Measurements from ENCODE around the gene CTDSPL. TPM values are rescaled to one million over a fixed set of nuclear protein-coding genes. Genes with fewer than 3 reads are reported as not detected.

Gene CTDSPL
- polyA plus RNA-seq, 1 donor, result 102 TPM

DNA sequence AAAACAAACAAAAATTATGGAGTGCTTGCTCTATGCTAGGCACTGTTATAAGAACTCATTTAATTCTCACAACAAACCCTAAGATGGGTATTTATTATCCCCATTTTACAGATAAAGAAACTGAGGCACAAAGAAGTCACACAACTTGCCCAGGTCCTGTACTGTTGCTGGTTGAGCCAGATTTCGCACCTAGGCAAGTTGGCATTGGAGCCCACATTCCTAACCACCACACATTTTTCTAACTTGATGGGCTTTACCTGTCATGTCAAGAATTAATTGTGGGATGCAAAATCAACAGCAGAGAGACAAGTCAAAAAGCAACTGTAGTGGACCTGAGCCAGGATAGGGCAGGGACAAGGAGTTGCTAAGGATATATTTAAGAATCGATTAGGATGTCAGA is 81.0 kb downstream of the CTDSPL start:
- DNase-seq, result no peak

DNA sequence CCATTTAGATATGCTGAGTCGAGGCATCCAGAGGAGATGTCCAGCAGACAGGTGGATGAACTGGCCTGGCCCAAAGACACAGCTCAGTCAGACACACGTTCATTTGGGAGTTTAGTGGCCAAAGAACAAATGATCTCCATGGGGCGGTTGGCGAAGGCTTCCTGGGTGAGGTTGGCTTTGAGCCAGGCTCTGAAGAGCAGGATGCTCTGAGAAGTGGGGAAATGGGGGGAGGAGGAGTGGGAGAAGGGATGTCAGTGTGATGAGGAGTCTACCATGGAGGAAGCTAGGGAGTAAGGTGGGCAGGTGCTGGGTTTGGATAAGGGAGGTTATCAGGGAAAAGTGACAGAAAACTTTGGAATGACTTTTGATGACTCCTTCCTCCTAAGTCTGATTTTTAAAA is 81.4 kb downstream of the CTDSPL start:
- DNase-seq, result no peak

DNA sequence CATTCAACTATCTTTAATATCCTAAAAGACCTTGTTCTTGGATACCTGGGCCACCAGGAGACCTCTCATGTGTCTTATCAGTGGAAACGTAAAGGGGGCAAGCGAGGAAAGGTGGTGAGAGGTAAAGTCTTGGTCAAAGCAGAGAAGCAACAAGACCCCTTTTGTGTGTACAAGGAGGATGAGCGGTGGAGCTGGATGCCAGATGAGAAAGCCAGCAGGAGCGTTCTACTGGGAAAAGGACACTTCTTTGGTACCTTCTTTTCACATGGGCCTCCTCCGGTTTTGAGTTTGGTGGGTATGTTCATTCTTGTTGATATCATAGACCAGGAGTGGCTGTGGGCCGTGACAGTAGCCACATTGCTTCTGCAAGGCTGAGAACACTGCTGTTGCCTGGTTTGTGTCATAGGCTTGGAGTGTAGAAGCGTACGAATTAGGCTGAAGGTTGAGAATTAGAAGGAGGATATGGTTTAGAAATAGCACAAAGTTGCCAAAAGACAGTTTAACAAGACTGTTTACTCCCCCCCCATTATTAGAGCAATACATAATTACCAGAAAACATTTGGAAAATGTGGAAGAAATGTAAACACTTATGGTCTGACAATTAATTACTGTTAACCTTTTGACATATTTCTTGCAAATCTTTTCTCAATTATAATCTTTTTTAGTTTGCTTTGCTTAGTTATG is 82.1 kb downstream of the CTDSPL start:
- DNase-seq, result no peak

DNA sequence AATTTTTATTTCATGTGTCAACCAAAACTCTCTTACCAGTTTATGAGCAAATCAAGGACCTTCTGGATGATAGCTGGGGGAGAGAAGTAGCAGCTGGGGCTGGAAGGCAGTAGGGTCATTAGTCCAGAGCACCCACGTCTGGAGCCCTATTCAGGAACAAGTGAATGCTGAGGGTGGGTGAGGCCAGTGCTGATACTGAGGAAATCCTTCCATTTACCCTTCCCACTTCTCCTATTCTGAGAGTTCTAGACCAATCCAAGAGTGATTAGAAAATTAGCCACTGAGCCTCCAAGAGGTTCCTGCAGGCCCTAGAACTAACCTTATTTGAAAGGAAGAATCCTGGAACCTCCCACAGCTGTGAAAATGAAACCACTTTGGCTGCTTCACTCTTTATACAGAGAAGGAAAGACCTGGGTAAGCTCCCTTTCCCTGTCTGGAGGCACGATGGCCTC is 82.7 kb downstream of the CTDSPL start:
- DNase-seq, result no peak

DNA sequence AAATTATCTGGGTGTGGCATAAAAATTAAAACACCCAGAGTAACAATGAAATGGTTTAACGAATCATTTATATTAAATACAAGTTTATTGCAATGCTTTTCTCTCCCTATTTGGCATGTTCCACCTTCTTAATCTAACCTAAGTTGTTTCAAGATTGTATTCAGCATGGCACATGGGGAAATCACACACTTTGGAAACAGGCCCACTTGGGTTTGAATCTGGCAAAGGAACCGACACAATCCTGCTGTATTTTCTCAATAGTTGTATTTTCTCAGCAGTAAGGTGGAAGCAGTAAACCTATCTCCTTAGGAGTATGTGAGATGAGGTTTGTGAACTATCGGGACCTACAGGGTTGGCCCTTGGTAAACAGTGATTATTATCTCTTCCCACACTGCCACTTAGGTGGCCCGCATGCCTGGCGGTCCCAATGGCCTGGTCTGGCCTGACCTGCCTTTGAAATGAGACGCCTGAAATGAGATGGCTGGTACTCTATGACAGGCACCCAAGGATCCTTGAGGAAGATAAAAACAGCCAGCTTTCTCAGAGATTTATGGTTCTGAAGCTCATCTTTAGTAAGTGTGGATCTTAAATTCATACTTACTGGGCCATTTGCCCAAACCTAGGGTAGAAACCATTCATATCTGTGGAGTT is 83.6 kb downstream of the CTDSPL start:
- no peak for DNase-seq

DNA sequence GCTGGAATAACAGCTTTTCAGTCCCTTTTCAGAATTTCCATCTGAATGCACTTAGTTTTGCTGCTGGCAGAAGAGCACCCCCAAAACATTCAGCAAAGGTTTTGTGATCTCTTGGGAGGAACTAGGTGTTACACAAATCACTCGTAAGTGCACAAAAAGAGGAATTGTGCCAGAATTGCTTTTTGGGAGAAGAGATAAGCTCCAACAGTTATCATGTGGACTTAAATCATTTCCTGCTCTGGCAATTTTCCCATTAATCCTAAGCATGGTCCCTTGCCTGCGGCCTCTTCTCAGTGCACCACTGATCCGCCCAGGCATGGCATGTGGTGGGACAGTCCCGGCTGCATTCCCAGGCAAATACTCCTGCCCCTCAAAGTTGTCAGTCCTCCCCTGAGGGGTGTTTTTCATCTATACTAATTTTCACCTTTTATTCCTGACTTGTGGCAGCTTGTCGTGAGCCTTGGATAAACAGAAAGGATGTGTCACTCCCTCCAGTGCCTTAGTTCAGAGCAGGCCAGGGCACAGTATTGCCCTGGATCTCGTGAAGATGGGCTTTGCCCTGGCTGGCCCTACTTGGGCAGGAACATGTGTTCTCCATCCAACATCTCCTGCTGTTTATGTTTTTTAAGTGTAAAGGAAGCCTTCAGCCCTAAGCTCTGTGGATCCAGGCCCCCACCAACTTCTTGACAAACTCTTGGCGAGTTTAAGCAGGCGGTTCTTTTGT is 84.3 kb downstream of the CTDSPL start:
- no peak for DNase-seq

DNA sequence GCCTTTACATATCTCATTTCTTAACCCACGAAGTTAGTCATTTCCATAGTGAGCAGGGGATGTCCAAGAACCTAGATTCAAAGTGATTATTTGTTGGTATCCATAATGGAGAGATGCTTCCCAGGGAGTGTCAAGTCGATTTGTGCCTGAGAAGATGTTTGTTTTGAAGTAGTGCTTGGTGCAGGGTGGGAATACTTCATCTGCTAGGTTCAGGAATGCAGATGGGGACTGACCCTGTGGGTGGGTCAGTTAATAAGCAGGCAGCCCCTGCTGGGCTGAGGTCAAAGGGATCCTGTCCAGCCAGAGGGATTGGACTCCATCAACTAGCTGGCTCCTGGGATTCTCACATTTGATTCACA is 84.8 kb downstream of the CTDSPL start:
- DNase-seq, result no peak

DNA sequence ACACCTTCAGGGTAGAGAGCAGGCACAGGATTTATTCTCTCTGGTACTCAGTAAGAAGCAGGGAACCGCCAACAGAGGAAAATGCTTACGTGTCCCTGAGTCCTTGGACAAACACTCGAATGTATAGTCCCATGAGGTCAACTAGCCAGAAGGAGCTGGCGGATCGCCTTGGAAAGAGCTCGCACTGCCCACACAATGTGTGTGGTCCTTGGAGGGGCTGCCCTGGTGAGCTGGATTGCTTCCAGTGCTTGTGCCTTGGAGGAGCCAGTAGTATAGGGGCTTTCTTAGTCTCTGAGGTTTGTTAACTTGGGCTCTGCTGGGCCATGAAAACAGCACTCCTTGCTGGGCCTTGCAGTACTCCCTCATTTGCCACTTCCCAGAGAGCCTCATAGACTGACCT is 88.2 kb downstream of the CTDSPL start:
- DNase-seq, result no peak

DNA sequence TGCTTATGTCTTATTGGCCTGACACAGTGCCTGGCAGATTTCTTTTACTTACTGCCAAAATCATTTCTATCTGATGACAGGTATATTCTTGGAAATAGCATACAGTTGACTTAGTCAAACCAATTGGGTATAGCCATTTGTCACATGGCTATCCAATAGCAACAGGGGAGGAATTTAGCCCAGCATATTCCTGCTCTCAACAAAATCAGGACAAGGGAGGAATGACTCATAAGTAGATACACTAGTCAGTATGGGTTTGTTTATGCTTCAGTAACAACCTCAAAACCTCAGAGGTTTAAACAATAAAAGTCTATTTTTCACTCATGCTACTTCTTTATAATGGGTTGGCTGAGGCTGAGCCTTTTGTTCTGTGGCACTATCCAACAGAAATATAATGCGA is 90.9 kb downstream of the CTDSPL start:
- DNase-seq, result no peak

DNA sequence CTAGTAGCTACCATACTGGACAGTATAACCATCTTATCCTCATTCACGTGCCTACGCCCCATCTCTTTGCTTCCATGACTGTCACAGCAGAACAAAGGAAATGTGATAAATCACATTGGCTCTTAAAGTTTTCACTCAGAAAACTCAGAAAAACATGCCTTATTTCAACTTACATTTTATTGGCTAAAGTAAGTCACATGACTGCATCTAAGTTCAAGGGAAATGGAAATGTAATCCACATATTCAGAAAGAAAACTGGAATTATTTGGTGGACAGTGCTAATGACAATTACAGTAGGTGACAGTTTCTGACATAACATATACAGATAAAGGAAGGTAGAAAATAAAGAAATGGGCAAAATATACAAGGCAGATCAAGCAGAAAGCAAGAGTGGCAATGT is 91.5 kb downstream of the CTDSPL start:
- DNase-seq, result no peak

DNA sequence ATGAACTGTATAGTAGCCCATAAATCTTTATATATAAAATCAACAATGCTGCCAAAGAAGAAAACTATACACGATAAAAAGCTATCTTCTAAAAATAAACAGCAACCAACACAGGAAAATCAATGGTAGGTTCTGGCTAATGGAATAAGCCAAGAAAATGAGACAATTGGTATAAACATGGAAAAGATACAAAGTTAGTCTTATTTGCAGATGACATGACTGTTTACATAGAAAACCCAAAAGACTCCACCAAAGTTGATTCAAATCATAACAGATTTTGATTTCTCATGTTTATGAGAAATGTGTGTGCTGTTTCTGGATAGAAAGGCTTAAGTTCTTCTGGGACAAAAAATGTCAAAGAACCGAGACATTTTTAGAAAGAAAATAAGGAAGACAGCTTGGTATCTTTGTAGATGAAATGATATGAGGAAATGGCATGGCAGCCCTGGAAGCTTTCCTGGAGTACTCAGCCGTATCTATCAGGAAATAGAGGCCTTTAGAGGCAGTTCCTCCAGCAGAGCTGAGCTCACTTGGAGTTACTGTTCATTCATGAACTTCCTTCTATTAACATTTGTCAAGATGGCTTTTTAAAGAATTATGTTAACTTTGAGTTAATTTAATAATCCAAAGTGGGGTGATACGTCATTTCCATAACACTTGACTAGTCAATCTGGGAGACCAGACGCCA is 92.2 kb downstream of the CTDSPL start:
- DNase-seq, result no peak

DNA sequence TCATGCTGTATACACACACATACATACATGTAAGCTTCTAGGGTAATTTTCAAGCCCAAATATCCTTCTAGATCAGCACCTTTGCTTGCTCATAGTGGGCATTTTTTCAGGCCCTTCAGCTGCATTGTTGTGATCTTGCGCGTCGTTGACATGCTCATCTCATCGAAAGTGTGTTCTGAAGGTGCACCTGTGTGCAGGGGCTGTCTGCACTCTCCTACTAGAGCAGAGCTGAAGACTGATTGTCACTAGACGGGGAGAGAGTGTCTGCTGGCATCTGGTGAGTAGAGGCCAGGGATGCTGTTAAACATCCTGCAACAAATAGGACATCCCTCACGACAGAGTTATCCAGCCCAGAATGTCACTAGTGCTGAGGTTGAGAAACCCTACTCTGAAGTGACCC is 93.2 kb downstream of the CTDSPL start:
- DNase-seq, result no peak

DNA sequence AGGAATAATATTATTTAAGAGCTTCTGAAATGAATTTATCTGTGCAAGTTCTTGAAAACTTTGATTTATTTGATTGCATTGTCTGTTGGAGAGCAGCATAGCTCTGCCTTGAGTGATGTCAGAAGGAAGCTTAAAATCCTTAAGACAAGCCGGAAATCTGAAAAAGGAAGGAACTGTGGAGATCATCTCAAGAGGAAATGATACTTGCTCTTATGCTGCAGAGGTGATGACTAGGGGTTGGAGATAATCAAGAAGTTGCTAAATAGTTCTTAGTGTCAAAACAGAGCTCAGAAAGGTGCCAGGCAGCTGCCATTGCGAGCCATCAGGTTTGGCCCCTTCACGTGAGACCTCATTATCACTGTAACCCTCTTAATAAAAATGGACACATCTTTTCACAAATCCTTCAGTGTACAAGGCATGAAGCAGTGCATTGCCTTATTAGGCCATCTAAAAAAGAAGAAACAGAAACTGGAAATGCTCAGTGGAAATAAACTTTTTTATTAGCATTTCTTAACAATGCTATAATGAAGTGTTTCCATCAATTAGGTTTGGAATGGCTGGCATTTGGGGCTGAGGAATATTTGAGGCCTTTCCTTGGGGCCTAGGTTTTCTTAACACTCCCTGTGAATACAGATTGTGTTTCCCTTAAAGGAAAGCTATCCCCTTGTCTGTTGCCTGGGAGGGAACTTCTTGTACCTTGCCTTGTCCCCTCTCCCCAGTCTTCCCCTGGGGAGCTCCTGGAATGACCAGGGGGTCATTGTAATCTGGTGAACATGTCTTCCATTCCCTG is 94.4 kb downstream of the CTDSPL start:
- no peak for DNase-seq

DNA sequence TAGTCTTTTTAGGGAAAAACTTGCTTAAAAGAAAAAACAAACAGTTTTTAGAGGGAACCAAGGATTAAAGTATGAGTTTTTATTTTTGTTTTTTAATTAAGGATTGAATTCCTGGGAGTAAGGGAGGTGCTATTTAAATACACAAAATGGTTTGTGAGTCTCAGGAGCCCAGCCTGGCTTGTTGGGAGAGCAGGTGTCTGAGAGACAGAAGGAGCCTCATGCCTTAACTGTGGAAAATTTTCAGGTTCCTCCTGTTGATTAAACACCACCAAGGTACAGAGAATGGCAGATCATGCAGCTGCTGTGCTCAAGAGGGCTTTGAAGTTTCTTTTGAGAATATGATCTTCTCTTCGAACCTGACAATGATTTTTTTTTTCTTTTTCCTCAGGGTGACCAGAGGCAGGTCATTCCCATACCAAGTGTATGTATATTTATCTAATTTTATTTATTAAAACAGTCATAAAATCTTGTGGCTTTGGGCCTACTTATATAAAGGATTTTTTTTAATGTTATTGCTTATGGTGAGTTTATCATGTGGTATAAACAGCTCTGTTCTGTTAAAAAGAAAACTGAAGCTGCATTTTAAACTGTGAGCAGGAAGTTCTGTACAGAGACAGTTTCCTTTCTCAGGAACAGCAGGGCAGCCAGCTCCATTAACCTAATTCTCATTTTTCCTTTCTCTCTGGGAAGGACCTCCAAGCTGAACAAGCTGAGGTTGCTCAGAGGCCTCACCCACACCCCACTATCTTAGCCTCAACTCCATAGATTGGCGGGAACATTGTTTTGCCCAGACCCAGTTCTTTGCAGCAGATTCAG is 95.3 kb downstream of the CTDSPL start:
- no peak for DNase-seq

DNA sequence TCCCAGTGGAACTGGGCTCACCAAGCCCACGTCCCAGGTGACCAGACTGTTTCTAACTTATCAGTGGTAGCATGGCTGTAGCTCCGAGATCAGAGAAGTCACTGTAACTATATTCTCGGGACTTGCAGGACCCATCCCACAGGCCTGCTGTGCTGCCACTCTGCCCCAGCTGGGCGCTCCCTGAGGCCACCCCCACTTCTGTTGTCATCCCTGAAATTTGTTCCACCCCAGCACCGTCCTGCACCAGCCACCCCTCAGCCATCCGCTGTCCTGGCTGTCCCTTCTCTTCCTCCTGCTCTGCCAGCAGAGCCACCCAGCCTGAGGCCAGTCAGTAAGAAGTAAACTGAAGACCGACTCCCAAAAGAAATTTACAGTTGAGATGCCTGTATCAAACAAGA is 95.9 kb downstream of the CTDSPL start:
- DNase-seq, result no peak

DNA sequence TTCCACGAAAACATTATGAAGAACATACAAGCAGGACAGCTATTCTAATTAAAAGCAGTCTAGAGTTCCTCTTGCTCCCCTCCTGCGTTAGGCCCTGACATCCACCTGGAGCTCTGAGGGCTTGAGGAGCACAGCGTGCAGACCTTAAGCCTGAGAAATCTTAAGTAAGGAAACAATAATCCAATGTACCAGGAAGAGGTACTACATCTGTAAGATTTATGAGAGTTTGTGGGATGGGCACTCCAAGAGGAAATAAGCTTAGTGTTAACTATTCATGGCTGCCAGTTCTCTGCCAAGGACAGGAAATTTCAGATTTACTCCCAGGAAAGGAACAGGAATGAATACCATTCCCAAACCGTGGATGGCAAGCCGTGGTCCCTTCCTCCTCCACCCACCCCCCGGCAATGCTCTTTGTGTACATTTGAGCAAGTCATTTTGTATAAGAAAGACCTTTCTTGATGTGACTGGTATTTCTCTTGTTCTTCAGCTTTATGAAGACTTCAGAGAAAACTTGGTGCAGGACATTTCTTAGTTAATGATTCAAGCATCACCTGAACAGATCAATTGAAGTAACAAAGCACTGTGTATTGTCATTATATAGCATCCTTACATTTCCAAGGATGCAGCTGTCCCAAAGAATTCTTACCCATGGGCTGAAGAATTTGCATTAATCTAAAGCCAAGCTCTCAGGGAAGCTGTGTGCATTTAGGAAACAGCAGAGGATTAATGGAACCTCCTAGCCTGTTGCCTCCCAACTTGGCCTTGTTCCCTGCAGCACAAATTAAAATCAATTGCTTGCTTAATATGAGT is 100.1 kb downstream of the CTDSPL start:
- no peak for DNase-seq

DNA sequence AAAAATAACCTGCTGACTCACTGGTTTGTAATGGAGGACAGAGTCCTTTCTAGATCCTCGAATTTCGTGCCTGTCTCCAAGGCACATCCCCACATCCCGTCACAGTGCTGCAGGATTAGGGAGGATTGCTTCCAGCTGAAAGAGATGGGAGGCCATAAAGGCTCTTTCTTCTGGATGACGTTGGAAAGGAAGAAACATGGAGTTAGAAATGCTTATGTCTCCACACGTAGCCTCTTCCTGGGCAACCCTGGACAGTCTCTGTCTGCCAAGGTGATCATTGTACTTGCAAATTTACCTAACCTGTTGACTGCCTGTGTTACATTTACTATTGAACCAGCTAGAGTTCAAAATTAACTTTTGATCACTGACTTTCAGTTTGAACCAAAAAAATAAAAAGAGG is 101.3 kb downstream of the CTDSPL start:
- DNase-seq, result no peak

DNA sequence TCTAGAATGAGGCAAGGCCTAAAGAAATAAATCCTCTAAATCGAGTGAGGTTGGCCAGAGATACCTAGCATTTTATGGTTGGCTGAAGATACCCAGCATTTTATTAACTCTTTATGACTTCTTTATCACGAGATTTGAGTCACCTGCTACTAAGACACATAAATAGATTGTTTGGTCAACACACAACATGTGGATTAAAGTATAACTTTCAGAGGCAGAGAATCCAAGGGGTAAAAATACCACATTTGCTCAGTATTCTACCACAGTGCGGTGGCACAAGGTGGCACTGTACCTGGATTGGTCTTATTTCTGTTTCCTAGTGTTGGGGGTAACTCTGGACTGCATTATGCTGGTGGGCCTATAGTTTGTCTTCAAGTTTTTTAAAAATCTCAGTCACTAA is 102.0 kb downstream of the CTDSPL start:
- no peak for DNase-seq

DNA sequence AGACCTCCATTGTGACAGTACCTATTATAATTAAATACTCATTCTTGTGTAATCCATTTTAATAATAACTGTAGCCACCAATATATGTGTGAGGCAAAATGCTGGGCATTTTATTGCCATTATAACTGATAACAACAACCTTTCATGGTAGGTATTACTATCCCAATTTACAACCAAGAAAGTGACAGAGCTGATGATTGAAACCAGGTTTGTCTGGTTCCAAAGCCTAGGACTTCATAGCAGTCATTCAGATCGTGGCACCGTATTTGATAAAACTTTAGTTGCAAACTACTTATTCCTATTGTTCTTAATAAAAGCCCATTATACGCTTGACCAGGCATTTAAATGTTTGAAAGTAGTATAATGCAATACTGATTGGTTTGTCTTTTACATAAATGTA is 102.5 kb downstream of the CTDSPL start:
- DNase-seq, result no peak

DNA sequence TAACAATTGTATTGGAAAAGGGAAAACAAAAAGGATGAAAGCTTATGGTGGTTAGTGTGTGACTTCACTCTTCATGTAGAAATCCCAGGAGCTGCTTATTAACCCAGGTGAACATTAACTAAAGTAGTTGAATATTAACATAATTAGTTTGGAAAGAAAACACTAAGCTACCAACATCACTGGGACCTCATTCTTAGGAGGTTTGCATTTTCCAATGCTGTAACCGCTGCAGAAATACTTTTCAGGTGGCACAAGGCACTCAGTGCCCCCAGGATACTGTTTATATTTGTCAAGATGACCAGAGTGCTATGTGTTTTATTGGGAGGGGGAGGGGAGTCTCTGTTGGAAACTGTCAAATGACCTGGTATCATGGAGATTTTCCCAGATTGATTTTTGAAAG is 103.0 kb downstream of the CTDSPL start:
- DNase-seq, result peak; percentile 78

All from left kidney (tissue), 2 donors.